CD4-positive, alpha-beta memory T cell (primary cell): ENCODE measurements around the gene KIR3DL2. TPM values are rescaled to one million over a fixed set of nuclear protein-coding genes. Genes with fewer than 3 reads are reported as not detected.

Experiments
- polyA plus RNA-seq, 2 donors: library from polyadenylated mRNA; unstranded; fragments of 300-500 nt; fragmentation: Illumina TruSeq; gene quantifications; one replicate each; pipeline ENCODE4 v1.2.3, GENCODE V29; 2021
- total RNA-seq, 2 experiments: library from RNA; stranded (reverse); gene quantifications; one replicate each; pipeline ENCODE4 v1.2.3, GENCODE V29; 2021

Gene KIR3DL2
- total and polyA plus RNA-seq, 4 experiments from 2014 or later, result 0.47 to 3.1 (median 1.5) TPM; not detected in 1

Other genes with a start within 250 kb of the KIR3DL2 start
- gene LILRB1, start 220.0 kb upstream of the KIR3DL2 start, total RNA-seq, result 1 to 10 TPM in 1 of 2 experiments, under 1 TPM in 1; 0.64 to 1.6 TPM
- under 1 TPM in 1 of 2 donors, not detected in 1; 0.34 TPM for gene LILRB1, start 220.0 kb upstream of the KIR3DL2 start, polyA plus RNA-seq
- 1 to 10 TPM; 3.2 to 3.5 TPM for gene LILRB4, start 187.5 kb upstream of the KIR3DL2 start, total RNA-seq
- gene LILRB4, start 187.5 kb upstream of the KIR3DL2 start, polyA plus RNA-seq, result not detected
- gene KIR3DL3, start 126.0 kb upstream of the KIR3DL2 start, total RNA-seq, result not detected
- not detected for gene KIR3DL3, start 126.0 kb upstream of the KIR3DL2 start, polyA plus RNA-seq
- gene KIR2DL3, start 111.9 kb upstream of the KIR3DL2 start, total RNA-seq, result not detected
- gene KIR2DL3, start 111.9 kb upstream of the KIR3DL2 start, polyA plus RNA-seq, result not detected
- not detected for gene KIR2DL1, start 80.7 kb upstream of the KIR3DL2 start, total RNA-seq
- gene KIR2DL1, start 80.7 kb upstream of the KIR3DL2 start, polyA plus RNA-seq, result under 1 TPM in 1 of 2 donors, not detected in 1; 0.15 TPM
- not detected for gene KIR2DL4, start 46.8 kb upstream of the KIR3DL2 start, total RNA-seq
- not detected for gene KIR2DL4, start 46.8 kb upstream of the KIR3DL2 start, polyA plus RNA-seq
- not detected for gene KIR3DL1, start 34.0 kb upstream of the KIR3DL2 start, total RNA-seq
- gene KIR3DL1, start 34.0 kb upstream of the KIR3DL2 start, polyA plus RNA-seq, result under 1 TPM in 1 of 2 donors, not detected in 1; 0.16 TPM
- gene KIR2DS4, start 17.8 kb upstream of the KIR3DL2 start, total RNA-seq, result not detected
- under 1 TPM in 1 of 2 donors, not detected in 1; 0.11 TPM for gene KIR2DS4, start 17.8 kb upstream of the KIR3DL2 start, polyA plus RNA-seq
- gene FCAR, start 23.8 kb downstream of the KIR3DL2 start, total RNA-seq, result under 1 TPM in 1 of 2 experiments, not detected in 1; 0.29 TPM
- gene FCAR, start 23.8 kb downstream of the KIR3DL2 start, polyA plus RNA-seq, result not detected
- not detected for gene NCR1, start 55.7 kb downstream of the KIR3DL2 start, total RNA-seq
- not detected for gene NCR1, start 55.7 kb downstream of the KIR3DL2 start, polyA plus RNA-seq
- gene NLRP7, start 97.1 kb downstream of the KIR3DL2 start, total RNA-seq, result not detected
- gene NLRP7, start 97.1 kb downstream of the KIR3DL2 start, polyA plus RNA-seq, result not detected
- 1 to 10 TPM; 5.9 to 9.2 TPM for gene NLRP2, start 115.9 kb downstream of the KIR3DL2 start, total RNA-seq
- gene NLRP2, start 115.9 kb downstream of the KIR3DL2 start, polyA plus RNA-seq, result 1 to 10 TPM; 2.0 to 7.4 TPM
- gene GP6, start 187.8 kb downstream of the KIR3DL2 start, total RNA-seq, result under 1 TPM; 0.33 to 0.52 TPM
- gene GP6, start 187.8 kb downstream of the KIR3DL2 start, polyA plus RNA-seq, result not detected
- gene RDH13, start 212.7 kb downstream of the KIR3DL2 start, total RNA-seq, result 10 to 100 TPM; 23.9 to 27.4 TPM
- 10 to 100 TPM in 1 of 2 donors, 1 to 10 TPM in 1; 3.3 to 15.6 TPM for gene RDH13, start 212.7 kb downstream of the KIR3DL2 start, polyA plus RNA-seq
- gene EPS8L1, start 225.4 kb downstream of the KIR3DL2 start, total RNA-seq, result 1 to 10 TPM; 1.6 to 2.2 TPM
- gene EPS8L1, start 225.4 kb downstream of the KIR3DL2 start, polyA plus RNA-seq, result under 1 TPM; 0.45 to 0.49 TPM